HepG2 (cell line): ENCODE data around the gene TEX14. TPM values are rescaled to one million over a fixed set of nuclear protein-coding genes. Genes with fewer than 3 reads are reported as not detected.

Source experiments
- ARID5B ChIP-seq: IDR thresholded peaks from 2 replicates; pipeline ENCODE4 v1.4.0; 2020; ENCODE audit warnings: mild to moderate bottlenecking, missing genetic modification reagents
- CEBPB ChIP-seq: IDR thresholded peaks from 2 replicates; pipeline ENCODE4 v1.6.1; 2011; ENCODE audit warnings: low read depth, low read length, improper control_type of control experiment, borderline replicate concordance
- EP300 ChIP-seq, 3 experiments: sonication (generic) in 1 of 3; formaldehyde crosslinking in 1 of 3; IDR thresholded peaks; 2 replicates each; pipeline versions ENCODE4 v1.5.1 to v1.6.1; 2011 to 2020; ENCODE audit warnings: low read depth in 2 of 3, low read length in 2 of 3, borderline replicate concordance in 1 of 3, improper control_type of control experiment in 1 of 3, mild to moderate bottlenecking in 1 of 3, missing genetic modification reagents in 1 of 3, moderate library complexity in 1 of 3
- FOSL2 ChIP-seq: sonication (generic); formaldehyde crosslinking; IDR thresholded peaks from 2 replicates; pipeline ENCODE4 v1.4.0; 2020; ENCODE audit warnings: missing genetic modification reagents
- KLF16 ChIP-seq, 2 experiments: sonication (generic) in 1 of 2; formaldehyde crosslinking in 1 of 2; IDR thresholded peaks; 2 replicates each; pipeline versions ENCODE4 v1.6.1 to v1.8.0; 2016 to 2023; ENCODE audit warnings: missing genetic modification reagents in 2 of 2, missing compliant biosample characterization in 1 of 2
- NFIC ChIP-seq: IDR thresholded peaks from 2 replicates; pipeline ENCODE4 v1.6.1; 2012; ENCODE audit warnings: mild to moderate bottlenecking, low read length, inconsistent platforms
- PCBP2 ChIP-seq: fragments of 200-400 bp; formaldehyde crosslinking; optimal IDR thresholded peaks from 2 replicates; pipeline ENCODE3; 2018; ENCODE audit warnings: low read length, low read depth; ENCODE audit not compliant: poor library complexity, severe bottlenecking
- RXRB ChIP-seq: IDR thresholded peaks from 2 replicates; pipeline ENCODE4 v1.6.1; 2016; ENCODE audit warnings: borderline replicate concordance, missing genetic modification reagents, missing compliant biosample characterization
- SAP130 ChIP-seq: IDR thresholded peaks from 2 replicates; pipeline ENCODE4 v1.6.1; 2016; ENCODE audit warnings: low read depth
- THAP11 ChIP-seq: IDR thresholded peaks from 2 replicates; pipeline ENCODE4 v1.6.1; 2016; ENCODE audit warnings: missing biosample characterization, missing genetic modification reagents
- TRIM22 ChIP-seq: fragments of 450-650 bp; IDR thresholded peaks from 2 replicates; pipeline ENCODE4 v1.6.1; 2017
- ZNF891 ChIP-seq: sonication (generic); formaldehyde crosslinking; IDR thresholded peaks from 2 replicates; pipeline ENCODE4 v1.5.0; 2020; ENCODE audit warnings: mild to moderate bottlenecking, missing genetic modification reagents
- ZSCAN5A ChIP-seq: sonication (generic); formaldehyde crosslinking; IDR thresholded peaks from 2 replicates; pipeline ENCODE4 v1.8.0; 2022; ENCODE audit warnings: mild to moderate bottlenecking, missing genetic modification reagents, borderline replicate concordance
- polyA plus RNA-seq, 8 experiments: library from polyadenylated mRNA; depleted of rRNA in 3 of 8; stranded (reverse) in 7 of 8; unstranded in 1 of 8; fragments of >200 nt; fragmentation: Illumina TruSeq in 4 of 8; extraction: Trizol in 4 of 8; gene quantifications; 2 replicates each; pipeline versions ENCODE4 v1.2.1 to v1.2.3, GENCODE V29; 2011 to 2016; ENCODE audit warnings: low read depth in 4 of 8, missing spikeins in 1 of 8, mixed read lengths in 1 of 8; ENCODE audit not compliant: insufficient read depth in 1 of 8
- total RNA-seq, 5 experiments: library from RNA; depleted of rRNA; stranded (reverse); fragments of >200 nt; fragmentation: Illumina TruSeq; extraction: Trizol; gene quantifications; 2 replicates each; pipeline ENCODE4 v1.2.3, GENCODE V29; 2016; ENCODE audit warnings: low read depth in 1 of 5
- TF ChIP-seq, protein P1 (sequence below): sonication (generic); formaldehyde crosslinking; IDR thresholded peaks from 2 replicates; pipeline ENCODE4 v1.4.0; 2020; ENCODE audit warnings: missing genetic modification reagents

The TEX14 gene
- total and polyA plus RNA-seq, 2 of the 13 experiments (the other 11 are each of a cell fraction or from before 2014, with no cell fraction given): 0.04 to 0.07 TPM

- TF ChIP-seq ZSCAN5A (no peak), SAP130 (CRISPR knock-in tag) (peak; percentile 22; the same call in 1 of the 2 replicates), KLF16 (CRISPR knock-in tag; IDR thresholded peaks at IDR 0.05) (peak in 1 of 2 experiments; percentile 38; a peak in 1 of 4 replicates), ZNF891 (CRISPR knock-in tag) (no peak), ARID5B (peak; percentile 45; the same call in 1 of the 2 replicates), TRIM22 (no peak), RXRB (CRISPR knock-in tag) (0 out of 2 replicates have a peak, but pooled peaks have one; percentile 25), EP300 (IDR thresholded peaks at IDR 0.05; ENCODE audit: low read depth in 2 of 2, low read length in 2 of 2) (0 out of 4 replicates have a peak, but pooled peaks of 1 of the 2 experiments have one; percentile 32), EP300 (CRISPR knock-in tag; IDR thresholded peaks at IDR 0.05; ENCODE audit: borderline replicate concordance) (no peak), PCBP2 (no peak), NFIC (no peak), CEBPB (peak; percentile 98), THAP11 (peak; percentile 69), FOSL2 (peak; percentile 95)
- TF ChIP-seq, protein P1, sequence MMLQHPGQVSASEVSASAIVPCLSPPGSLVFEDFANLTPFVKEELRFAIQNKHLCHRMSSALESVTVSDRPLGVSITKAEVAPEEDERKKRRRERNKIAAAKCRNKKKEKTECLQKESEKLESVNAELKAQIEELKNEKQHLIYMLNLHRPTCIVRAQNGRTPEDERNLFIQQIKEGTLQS (CRISPR knock-in tag): 0 out of 2 replicates have a peak, but pooled peaks have one; percentile 41
These were observed 49.3 kb upstream of the TEX14 start (continued) for GRCh38 chr17:58741121-58741625.
